GM21367 (cell line): ENCODE measurements around the gene DLG3.

ENCODE experiments used
- ATAC-seq: cut with Tn5 transposase; IDR thresholded peaks from one replicate; pipeline ENCODE4 v1.9.1; 2021; ENCODE audit not compliant: unreplicated experiment

The DLG3 gene

GRCh38 chrX:70437011-70437410, 7.6 kb upstream of the DLG3 start:
- no peak for ATAC-seq

- no peak for ATAC-seq
Measured at GRCh38 chrX:70437921-70438665, 6.5 kb upstream of the DLG3 start.

- ATAC-seq: no peak
Measured at GRCh38 chrX:70439016-70439415, 5.6 kb upstream of the DLG3 start.

GRCh38 chrX:70442224-70442623, 2.4 kb upstream of the DLG3 start:
- ATAC-seq: no peak

GRCh38 chrX:70444946-70445656, 466 bp downstream of the DLG3 start:
- ATAC-seq: no peak

- no peak for ATAC-seq
Measured at GRCh38 chrX:70445951-70446350, 1.3 kb downstream of the DLG3 start.

GRCh38 chrX:70446380-70447350, 2.0 kb downstream of the DLG3 start:
- ATAC-seq: no peak

GRCh38 chrX:70449457-70449966, 4.9 kb downstream of the DLG3 start:
- ATAC-seq: no peak

- no peak for ATAC-seq
Measured at GRCh38 chrX:70452143-70452733, 7.6 kb downstream of the DLG3 start.

GRCh38 chrX:70453024-70453618, 8.5 kb downstream of the DLG3 start:
- ATAC-seq: no peak

GRCh38 chrX:70454441-70455365, 10.1 kb downstream of the DLG3 start:
- ATAC-seq: peak; percentile 42

GRCh38 chrX:70455366-70456202, 10.9 kb downstream of the DLG3 start:
- no peak for ATAC-seq

GRCh38 chrX:70456256-70456655, 11.6 kb downstream of the DLG3 start:
- no peak for ATAC-seq

- no peak for ATAC-seq
Measured at GRCh38 chrX:70461026-70461425, 16.4 kb downstream of the DLG3 start.

- no peak for ATAC-seq
Measured at GRCh38 chrX:70464051-70464450, 19.4 kb downstream of the DLG3 start.

- no peak for ATAC-seq
Measured at GRCh38 chrX:70466968-70467367, 22.3 kb downstream of the DLG3 start.

- no peak for ATAC-seq
Measured at GRCh38 chrX:70468709-70469108, 24.1 kb downstream of the DLG3 start.

- ATAC-seq: peak; percentile 57
Measured at GRCh38 chrX:70470850-70471289, 26.2 kb downstream of the DLG3 start.
